ENCODE data around the gene BRSK2.

Gene BRSK2

GRCh38 chr11:1484061-1484671 lies 94.4 kb downstream of the BRSK2 start:
- no peak for DNase-seq

GRCh38 chr11:1484695-1485503 lies 95.2 kb downstream of the BRSK2 start:
- DNase-seq = no peak

DNA sequence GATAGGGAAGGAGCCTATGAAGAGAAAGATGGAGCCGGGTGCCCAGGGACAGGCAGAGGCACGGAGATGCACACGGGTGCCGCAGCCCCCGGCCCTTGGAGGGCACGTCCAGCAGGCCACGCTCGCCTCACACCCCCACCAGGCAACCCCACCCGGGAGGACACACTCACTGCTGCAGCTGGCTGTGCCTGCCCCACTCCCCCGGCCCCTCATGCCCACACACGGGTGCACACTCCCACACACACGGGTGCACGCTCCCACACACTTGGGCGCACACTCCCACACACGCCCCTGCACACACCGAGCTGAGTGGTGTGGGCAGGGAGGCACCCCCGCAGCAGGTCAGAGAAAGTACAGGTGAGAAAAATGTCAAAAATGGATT lies 95.8 kb downstream of the BRSK2 start:
- no peak for DNase-seq

- DNase-seq = no peak
Observed at GRCh38 chr11:1486054-1486825, 96.5 kb downstream of the BRSK2 start, which contains the start of gene MOB2. Gene MOB2 (minus strand): TSS chr11:1486779. CDS start chr11:1486556, 223 bp downstream.

DNA sequence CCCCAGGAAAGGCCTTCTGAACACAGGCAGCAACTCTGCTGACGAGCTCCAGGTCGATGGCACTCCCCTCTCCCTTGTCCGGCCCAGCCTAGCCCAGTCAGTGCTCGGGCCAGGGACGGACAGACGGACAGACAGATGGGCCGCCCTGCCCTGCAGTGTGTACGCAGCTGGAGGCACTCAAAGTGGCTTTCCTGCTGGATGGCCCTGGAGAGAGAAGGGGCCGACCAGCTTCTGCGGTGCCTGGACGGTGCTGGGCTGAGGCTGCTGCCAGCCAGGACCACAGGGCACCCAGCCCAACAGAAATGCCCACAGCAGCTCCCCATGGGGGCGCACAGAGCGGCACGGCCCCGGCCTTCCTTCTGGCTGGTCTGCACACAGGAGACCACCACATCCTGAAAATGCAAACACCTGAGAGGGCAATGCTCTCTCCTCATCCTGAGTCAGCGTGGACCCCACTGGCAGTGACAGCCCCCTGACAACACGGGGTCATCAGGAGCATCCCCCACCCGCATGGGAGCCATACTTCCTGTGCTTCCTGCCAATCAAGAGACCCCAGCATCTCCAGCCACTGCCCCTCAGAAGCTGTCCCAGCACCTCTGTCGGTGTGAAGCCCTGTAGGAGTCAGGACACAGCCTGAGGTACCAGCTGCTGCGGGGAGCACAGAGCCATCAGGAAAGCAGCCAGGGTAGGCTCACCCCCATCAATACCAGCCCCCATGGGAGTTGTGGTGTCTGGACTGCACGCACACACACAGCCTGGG lies 97.5 kb downstream of the BRSK2 start:
- no peak for DNase-seq

GRCh38 chr11:1487851-1488574 lies 98.3 kb downstream of the BRSK2 start:
- DNase-seq = no peak

DNA sequence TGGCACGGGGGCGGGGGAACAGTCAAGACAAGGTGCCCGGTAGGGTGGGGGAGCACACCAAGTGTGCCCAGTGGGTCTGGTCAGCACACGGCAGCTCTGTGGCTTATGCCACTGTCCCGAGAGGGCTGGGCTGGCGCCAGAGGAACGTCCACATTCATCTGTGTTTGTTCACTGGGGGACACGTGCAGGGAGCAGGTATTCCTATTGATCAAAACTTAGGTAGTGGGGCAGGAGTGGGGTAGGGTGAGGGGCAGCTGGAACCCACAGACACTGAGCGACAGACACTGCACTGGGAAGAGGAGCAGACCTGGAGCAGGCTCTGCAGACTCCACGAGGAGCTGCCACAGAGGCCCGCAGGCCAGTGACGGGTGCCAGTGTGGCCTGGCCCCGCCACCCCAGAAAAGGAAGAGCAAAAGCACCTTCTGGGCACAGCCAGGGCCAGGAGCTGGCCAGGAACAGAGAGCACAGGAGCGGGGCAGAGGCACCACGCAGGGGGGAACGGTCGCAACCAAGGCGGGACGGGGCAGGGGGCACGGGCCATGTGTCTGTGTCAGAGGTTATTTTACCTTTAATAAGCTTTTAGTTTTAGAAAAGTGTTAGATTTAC lies 98.9 kb downstream of the BRSK2 start:
- no peak for DNase-seq

DNA sequence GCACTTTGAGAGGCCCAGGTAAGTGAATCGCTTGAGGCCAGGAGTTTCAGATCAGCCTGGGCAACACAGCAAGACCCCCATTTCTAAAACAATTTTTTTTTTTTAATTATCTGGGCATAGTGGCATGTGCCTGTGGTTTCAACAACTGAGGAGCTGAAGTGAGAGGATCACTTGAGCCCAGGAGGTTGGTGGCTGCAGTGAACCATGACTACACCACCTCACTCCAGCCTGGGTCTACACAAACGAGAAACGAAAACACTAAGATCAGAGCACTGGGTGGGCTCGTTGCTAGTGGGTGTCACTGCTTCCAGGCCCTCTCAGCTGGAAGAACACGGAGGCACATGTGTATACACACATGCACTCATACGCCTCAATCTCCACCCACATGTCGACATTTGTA lies 100.9 kb downstream of the BRSK2 start:
- DNase-seq = no peak

- DNase-seq = no peak
Observed at GRCh38 chr11:1491379-1491778, 101.6 kb downstream of the BRSK2 start.

GRCh38 chr11:1493650-1494244 lies 104.0 kb downstream of the BRSK2 start:
- DNase-seq = no peak

- no peak for DNase-seq
Observed at GRCh38 chr11:1494650-1495049, 104.9 kb downstream of the BRSK2 start.

DNA sequence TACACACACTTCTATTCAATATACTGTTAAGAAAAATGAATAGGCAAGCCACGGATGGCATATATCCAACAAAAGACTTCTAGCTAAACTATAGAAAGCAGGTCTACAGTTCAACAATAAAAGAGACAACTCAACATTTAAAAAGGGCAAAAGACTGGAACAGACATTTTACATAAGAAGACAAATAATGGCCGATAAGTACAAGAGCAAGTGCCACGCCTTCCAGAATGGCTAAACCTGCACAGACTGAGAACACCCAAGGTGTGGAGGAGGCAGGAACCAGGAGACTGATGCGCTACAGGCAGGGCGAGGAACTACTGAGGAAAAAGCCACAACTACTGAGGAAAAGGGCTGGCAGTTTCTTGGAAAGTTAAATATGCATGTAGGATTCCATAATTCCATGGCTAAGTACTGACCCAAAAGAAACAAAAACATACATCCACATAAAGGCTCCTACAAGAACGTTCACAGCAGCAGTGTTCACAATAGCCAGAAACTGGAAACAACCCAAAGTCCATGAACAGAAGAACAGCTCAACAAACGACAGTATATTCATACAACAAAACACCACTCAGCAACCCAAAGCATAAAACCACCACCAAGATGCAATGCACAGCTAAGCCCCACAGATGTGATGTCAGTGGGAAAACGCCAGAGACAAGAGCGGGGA lies 106.5 kb downstream of the BRSK2 start:
- DNase-seq = no peak

- DNase-seq = no peak
Observed at GRCh38 chr11:1496761-1497095, 107.0 kb downstream of the BRSK2 start.

DNA sequence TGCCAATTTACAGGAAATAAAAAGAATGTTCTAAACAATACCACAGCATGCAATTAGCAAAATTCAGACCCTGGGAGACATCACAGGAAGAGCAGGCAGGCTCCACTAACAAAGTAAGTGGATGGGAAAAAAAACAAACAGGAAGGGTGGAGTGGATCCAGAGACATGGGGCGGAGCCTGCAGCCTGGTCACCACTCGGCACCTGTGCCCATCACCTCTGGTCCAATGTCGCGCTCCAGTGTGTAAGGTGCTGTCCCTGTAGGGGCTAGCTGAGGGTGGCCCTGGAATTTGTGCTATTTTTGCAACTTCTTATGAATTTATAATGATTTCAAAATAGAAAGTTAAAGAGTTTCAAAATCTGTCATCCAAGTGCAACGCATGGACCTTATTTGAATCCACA lies 107.9 kb downstream of the BRSK2 start:
- DNase-seq = no peak

DNA sequence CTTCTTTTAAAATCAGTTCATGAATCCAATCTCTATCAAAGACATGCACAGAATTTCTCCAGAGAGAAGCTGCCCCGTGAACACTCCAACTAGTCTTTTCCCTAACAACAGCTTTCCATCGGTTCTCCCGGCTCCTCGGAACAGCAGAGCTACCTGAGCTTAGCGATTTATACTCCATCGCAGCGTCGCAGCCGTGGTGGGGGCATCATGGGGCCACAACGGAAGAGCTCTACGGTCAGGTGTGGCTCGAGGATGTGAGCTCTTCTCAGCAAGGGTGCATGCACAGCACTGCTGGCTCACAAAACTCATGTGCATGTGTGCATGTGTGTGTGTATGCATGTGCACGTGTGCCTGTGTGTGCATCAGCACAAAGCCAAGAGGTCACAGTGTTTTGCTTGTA lies 108.5 kb downstream of the BRSK2 start:
- no peak for DNase-seq

- DNase-seq = no peak
Observed at GRCh38 chr11:1499261-1499890, 109.6 kb downstream of the BRSK2 start.

GRCh38 chr11:1499899-1500298 lies 110.2 kb downstream of the BRSK2 start:
- DNase-seq = no peak

- DNase-seq = no peak
Observed at GRCh38 chr11:1500466-1501420, 111.0 kb downstream of the BRSK2 start.

DNA sequence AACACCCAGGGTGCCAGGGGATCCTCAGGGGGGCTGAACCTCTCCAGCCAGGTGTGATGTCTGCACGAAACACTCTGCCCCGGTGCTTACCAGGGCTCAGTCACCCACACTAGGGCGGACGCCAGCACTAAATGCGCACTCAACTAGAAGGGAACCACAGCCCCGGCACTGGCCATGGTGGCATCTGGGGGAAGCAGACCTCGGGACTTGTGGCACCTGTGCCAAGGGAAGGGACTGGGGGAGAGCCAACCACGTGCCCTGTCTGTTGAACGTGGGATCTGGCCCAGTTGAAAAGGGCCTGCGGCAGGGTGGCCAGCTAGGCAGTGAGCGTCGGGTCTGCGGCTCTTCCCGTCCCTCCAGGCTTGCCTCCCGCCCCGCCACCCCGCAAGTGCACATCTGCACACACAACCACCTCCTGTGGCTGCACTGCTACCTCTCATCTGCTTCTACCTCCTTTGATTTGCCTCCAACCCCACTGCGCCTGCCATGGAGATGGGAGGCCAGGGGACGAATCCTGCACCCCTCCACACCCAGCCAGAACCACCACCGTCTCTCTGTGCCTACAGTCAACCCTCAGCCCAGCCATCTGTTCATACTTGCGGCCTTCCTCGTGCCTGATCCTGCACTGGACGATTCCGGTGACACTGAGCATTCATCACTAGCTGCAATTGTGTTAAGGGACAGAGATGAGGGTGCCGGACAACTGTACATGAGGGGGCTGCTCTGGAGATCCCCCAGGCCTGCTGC lies 111.9 kb downstream of the BRSK2 start:
- DNase-seq = no peak
